ENCODE measurements around the gene SH3PXD2A. TPM values are rescaled to one million over a fixed set of nuclear protein-coding genes. Genes with fewer than 3 reads are reported as not detected.
A peak's percentile ranks its signal among the peaks of the same experiment; 100 is the strongest.

Gene SH3PXD2A
- total RNA-seq, 1 donor from 2014 or later = 17.3 TPM

DNA sequence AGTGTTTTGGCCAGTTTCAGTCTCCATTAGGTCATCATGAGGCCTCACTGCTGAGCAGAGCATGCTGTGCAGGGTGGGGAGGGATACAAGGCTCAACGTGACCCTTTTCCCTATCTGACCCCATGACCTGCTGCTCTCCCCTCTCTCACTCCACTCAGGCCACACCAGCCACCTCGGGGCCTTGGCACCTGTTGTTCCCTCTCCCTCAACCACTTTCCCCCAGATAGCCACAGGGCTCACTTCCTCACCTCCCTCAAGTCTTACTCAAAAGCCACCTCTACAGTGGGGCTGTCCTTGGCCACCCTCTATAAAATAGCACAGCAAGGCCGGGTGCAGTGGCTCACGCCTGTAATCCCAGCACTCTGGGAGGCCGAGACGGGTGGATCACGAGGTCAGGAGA, 13.9 kb downstream of the SH3PXD2A start:
- peaks cover 12% of the 10 kb centered on the region for H3K4me1 ChIP-seq (ENCODE audit: insufficient read depth, low read length)
- TF ChIP-seq, protein P1, sequence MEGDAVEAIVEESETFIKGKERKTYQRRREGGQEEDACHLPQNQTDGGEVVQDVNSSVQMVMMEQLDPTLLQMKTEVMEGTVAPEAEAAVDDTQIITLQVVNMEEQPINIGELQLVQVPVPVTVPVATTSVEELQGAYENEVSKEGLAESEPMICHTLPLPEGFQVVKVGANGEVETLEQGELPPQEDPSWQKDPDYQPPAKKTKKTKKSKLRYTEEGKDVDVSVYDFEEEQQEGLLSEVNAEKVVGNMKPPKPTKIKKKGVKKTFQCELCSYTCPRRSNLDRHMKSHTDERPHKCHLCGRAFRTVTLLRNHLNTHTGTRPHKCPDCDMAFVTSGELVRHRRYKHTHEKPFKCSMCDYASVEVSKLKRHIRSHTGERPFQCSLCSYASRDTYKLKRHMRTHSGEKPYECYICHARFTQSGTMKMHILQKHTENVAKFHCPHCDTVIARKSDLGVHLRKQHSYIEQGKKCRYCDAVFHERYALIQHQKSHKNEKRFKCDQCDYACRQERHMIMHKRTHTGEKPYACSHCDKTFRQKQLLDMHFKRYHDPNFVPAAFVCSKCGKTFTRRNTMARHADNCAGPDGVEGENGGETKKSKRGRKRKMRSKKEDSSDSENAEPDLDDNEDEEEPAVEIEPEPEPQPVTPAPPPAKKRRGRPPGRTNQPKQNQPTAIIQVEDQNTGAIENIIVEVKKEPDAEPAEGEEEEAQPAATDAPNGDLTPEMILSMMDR (IDR thresholded peaks at IDR 0.05; ENCODE audit: insufficient read depth, low read depth, low read length) = no peak
- Mint-ChIP-seq H3K27me3 (ENCODE audit: low read depth, unreplicated experiment) (no peaks in the 10 kb centered on the region), H3K27ac (ENCODE audit: unreplicated experiment) (no peak overlapping the region), H3K4me1 (ENCODE audit: low read depth, unreplicated experiment) (peaks cover 9% of the 10 kb centered on the region), H3K36me3 (ENCODE audit: low read depth, unreplicated experiment) (peaks cover 4% of the 10 kb centered on the region), H3K4me3 (ENCODE audit: unreplicated experiment) (peak overlapping the region; percentile 54), H3K9me3 (ENCODE audit: unreplicated experiment) (no peaks in the 10 kb centered on the region)
- H3K9ac ChIP-seq (ENCODE audit: low read length) = no peak overlapping the region
- no peak overlapping the region for H3K4me3 ChIP-seq (ENCODE audit: insufficient read depth, low read depth, low read length)
- H3K36me3 ChIP-seq (ENCODE audit: insufficient read depth, low read length) = no peaks in the 10 kb centered on the region
- H3K27ac ChIP-seq (ENCODE audit: low read depth, low read length) = no peak overlapping the region
- H3K79me2 ChIP-seq (ENCODE audit: insufficient read depth, low read length) = peaks cover 27% of the 10 kb centered on the region
- no peak for FAIRE-seq
- no peak for DNase-seq (ENCODE audit: low read depth)
- no peaks in the 10 kb centered on the region for H3K9me3 ChIP-seq (ENCODE audit: insufficient read depth, low read depth, low read length)
- no peak overlapping the region for H2AFZ ChIP-seq (ENCODE audit: low read depth, low read length)
- H3K4me2 ChIP-seq (ENCODE audit: low read length) = no peak overlapping the region
- H3K27me3 ChIP-seq (ENCODE audit: insufficient read depth, low read length) = no peaks in the 10 kb centered on the region
- H4K20me1 ChIP-seq (ENCODE audit: insufficient read depth, low read length) = peaks cover 36% of the 10 kb centered on the region

DNA sequence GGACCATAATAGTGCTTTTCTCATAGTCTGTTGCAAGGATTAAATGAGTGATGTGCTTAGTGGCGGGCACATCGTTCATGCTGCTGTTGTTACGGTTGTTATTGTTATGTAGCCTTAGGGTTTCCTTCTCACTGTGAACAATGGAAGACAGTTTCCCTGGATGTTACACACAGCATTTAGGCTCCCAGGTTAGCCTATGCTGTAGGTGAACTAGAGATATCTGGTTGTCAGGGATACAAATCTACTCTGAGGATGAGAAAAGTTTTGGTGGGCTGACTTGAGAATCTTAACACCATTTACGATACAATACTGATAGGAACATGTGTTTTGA, 14.7 kb downstream of the SH3PXD2A start:
- H3K27ac ChIP-seq (ENCODE audit: low read depth, low read length) = no peak overlapping the region

More for the DNA sequence above, 14.7 kb downstream of the SH3PXD2A start:
- FAIRE-seq (no peak), DNase-seq (ENCODE audit: low read depth) (no peak)
- Histone ChIP-seq H3K36me3 (ENCODE audit: insufficient read depth, low read length) (no peaks in the 10 kb centered on the region), H3K4me2 (ENCODE audit: low read length) (peak overlapping the region; percentile 55), H3K9ac (ENCODE audit: low read length) (no peak overlapping the region), H3K4me3 (ENCODE audit: insufficient read depth, low read depth, low read length) (no peak overlapping the region), H2AFZ (ENCODE audit: low read depth, low read length) (no peak overlapping the region), H3K79me2 (ENCODE audit: insufficient read depth, low read length) (peaks cover 33% of the 10 kb centered on the region), H4K20me1 (ENCODE audit: insufficient read depth, low read length) (peaks cover 42% of the 10 kb centered on the region), H3K4me1 (ENCODE audit: insufficient read depth, low read length) (peaks cover 12% of the 10 kb centered on the region), H3K27me3 (ENCODE audit: insufficient read depth, low read length) (no peaks in the 10 kb centered on the region), H3K9me3 (ENCODE audit: insufficient read depth, low read depth, low read length) (no peaks in the 10 kb centered on the region)
- H3K4me1 Mint-ChIP-seq (ENCODE audit: low read depth, unreplicated experiment) = peaks cover 6% of the 10 kb centered on the region
- no peak for TF ChIP-seq EZH2 (IDR thresholded peaks at IDR 0.05; ENCODE audit: insufficient read depth, low read length)
- TF ChIP-seq, protein P1 (IDR thresholded peaks at IDR 0.05; ENCODE audit: insufficient read depth, low read depth, low read length) = no peak
- H3K4me3 Mint-ChIP-seq (ENCODE audit: unreplicated experiment) = no peak overlapping the region
- H3K27ac Mint-ChIP-seq (ENCODE audit: unreplicated experiment) = no peak overlapping the region
- no peaks in the 10 kb centered on the region for H3K27me3 Mint-ChIP-seq (ENCODE audit: low read depth, unreplicated experiment)
- H3K36me3 Mint-ChIP-seq (ENCODE audit: low read depth, unreplicated experiment) = peaks cover 4% of the 10 kb centered on the region
- H3K9me3 Mint-ChIP-seq (ENCODE audit: unreplicated experiment) = no peaks in the 10 kb centered on the region
